H1 (cell line): ENCODE measurements around the gene ARHGEF40. TPM values are rescaled to one million over a fixed set of nuclear protein-coding genes. Genes with fewer than 3 reads are reported as not detected.

Source experiments
- POLR2AphosphoS5 ChIP-seq: IDR thresholded peaks from 2 replicates; pipeline ENCODE4 v1.6.1; 2011; ENCODE audit warnings: low read depth, low read length
- SIN3A ChIP-seq, 2 experiments: IDR thresholded peaks in 1 of 2; conservative IDR thresholded peaks in 1 of 2; 2 replicates each; pipeline ENCODE4 v1.6.1; 2011 to 2012; ENCODE audit warnings: low read length in 2 of 2, improper control_type of control experiment in 1 of 2, low read depth in 1 of 2, mild to moderate bottlenecking in 1 of 2
- SP1 ChIP-seq: IDR thresholded peaks from 2 replicates; pipeline ENCODE4 v1.6.1; 2011; ENCODE audit warnings: low read depth, low read length
- polyA plus RNA-seq, 7 experiments: library from polyadenylated mRNA; depleted of rRNA in 3 of 7; stranded (reverse) in 5 of 7; unstranded in 2 of 7; fragments of >200 nt in 5 of 7; fragments of 200-250 nt in 2 of 7; gene quantifications; 1 replicate in 5 of 7; 2 replicates in 1 of 7; 4 replicates in 1 of 7; pipeline versions ENCODE4 v1.2.1 to v1.2.3, GENCODE V29; 2011 to 2013; ENCODE audit warnings: missing spikeins in 2 of 7, mixed read lengths in 2 of 7
- total RNA-seq: library from RNA; stranded (reverse); fragmentation: NEBNext Ultra II Directional; extraction: Animal tissue kit (Norgen Biotek cat#: 25700); gene quantifications from 2 replicates; pipeline ENCODE4 v1.2.1, GENCODE V29; 2021

The ARHGEF40 gene
- total and polyA plus RNA-seq, 2 of the 8 experiments (the other 6 are each of a cell fraction or from before 2014, with no cell fraction given) = 53.1 to 101 TPM

- TF ChIP-seq POLR2AphosphoS5 (no peak), SP1 (no peak), SIN3A (conservative IDR thresholded peaks at IDR 0.05 in 1 of 2, IDR thresholded peaks at IDR 0.05 in 1 of 2; ENCODE audit: low read depth in 1 of 2, low read length in 2 of 2) (no peak)
Measured at GRCh38 chr14:21020977-21021545, 49.0 kb upstream of the ARHGEF40 start (continued).
